Fibroblast of the aortic adventitia (primary cell): ENCODE results near the gene SCN8A. TPM values are rescaled to one million over a fixed set of nuclear protein-coding genes. Genes with fewer than 3 reads are reported as not detected.
A peak's percentile ranks its signal among the peaks of the same experiment; 100 is the strongest.

ENCODE experiments used
- DNase-seq: peaks from one replicate; pipeline ENCODE4 v3.0.0-alpha.2; 2010; ENCODE audit warnings: low read depth
- H3K4me3 ChIP-seq: 2 replicates; pipeline ENCODE4 v1.5.1; 2011; ENCODE audit warnings: low read depth, mild to moderate bottlenecking, control low read depth, low read length, moderate library complexity
- total RNA-seq: library from RNA; depleted of rRNA; stranded (reverse); fragments of >200 nt; gene quantifications from 2 replicates; pipeline ENCODE4 v1.2.3, GENCODE V29; 2012; ENCODE audit warnings: low replicate concordance
- TF ChIP-seq, protein P1 (sequence below): IDR thresholded peaks from 2 replicates; pipeline ENCODE4 v1.5.1; 2011; ENCODE audit warnings: mild to moderate bottlenecking, low read length, control low read depth, inconsistent platforms; ENCODE audit not compliant: insufficient read depth

The SCN8A gene
- total RNA-seq, 1 donor, result 7.9 TPM

DNA sequence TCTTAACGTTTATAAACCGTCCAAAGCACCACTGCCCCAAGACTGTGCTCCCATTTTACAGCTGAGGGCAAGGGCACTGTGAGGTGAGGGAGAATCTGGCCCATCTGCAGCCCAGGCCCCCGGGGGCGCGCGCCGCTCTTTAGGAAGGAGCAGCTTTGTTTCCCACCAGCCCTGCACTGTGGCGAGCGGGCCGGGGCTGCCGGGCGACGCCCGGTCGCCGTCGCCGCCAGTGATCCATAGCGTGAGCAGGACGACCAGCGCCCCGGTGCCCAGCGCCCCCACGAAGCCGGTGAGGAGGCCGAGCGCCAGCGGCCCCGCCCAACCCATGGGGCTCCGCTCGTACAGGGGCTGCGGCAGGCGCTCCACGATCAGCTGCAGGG, 222.9 kb downstream of the SCN8A start:
- H3K4me3 ChIP-seq, result peak overlapping the region; percentile 46
- TF ChIP-seq, protein P1, sequence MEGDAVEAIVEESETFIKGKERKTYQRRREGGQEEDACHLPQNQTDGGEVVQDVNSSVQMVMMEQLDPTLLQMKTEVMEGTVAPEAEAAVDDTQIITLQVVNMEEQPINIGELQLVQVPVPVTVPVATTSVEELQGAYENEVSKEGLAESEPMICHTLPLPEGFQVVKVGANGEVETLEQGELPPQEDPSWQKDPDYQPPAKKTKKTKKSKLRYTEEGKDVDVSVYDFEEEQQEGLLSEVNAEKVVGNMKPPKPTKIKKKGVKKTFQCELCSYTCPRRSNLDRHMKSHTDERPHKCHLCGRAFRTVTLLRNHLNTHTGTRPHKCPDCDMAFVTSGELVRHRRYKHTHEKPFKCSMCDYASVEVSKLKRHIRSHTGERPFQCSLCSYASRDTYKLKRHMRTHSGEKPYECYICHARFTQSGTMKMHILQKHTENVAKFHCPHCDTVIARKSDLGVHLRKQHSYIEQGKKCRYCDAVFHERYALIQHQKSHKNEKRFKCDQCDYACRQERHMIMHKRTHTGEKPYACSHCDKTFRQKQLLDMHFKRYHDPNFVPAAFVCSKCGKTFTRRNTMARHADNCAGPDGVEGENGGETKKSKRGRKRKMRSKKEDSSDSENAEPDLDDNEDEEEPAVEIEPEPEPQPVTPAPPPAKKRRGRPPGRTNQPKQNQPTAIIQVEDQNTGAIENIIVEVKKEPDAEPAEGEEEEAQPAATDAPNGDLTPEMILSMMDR, result no peak
- DNase-seq, result no peak

DNA sequence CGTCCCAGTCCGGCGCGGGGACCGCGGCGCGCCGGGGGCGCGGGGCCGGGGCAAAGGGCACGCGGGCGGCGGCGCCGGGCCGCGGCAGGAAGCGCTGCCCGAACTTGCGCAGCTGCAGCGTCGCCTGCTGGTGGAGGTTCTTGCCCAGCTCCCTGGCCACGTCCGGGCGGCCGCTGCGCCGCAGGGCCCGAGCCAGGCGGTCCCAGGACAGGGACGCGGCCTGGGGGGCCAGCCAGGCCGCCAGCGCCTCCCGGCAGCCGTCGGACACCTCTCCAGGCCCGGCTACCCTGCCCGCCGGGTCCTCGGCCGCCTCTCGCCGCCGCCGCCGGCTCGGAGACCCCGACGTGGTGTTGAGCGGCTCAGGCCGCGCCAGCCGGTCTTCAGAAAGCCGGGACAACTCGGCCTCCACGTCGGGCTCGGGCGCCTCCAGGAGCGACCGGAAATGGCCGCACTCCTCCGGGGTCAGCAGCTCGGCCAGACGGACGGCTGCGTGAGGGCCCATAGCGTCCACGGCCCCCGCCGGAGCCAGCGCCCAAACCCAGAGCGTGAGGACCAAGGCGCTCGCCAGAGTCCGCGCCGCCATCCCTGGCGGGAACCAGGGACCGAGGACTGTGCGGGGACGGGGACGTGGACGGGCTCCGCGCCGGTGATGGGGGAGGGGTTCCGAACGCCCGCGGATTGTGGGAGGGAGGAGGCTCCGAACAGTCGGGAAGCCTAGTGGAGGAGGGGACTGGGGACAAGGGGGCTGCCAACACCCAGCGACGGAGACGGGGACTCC, 223.5 kb downstream of the SCN8A start:
- peak overlapping the region; percentile 51 for H3K4me3 ChIP-seq
- peak; percentile 67 for DNase-seq
- TF ChIP-seq, protein P1, result peak; percentile 66

DNA sequence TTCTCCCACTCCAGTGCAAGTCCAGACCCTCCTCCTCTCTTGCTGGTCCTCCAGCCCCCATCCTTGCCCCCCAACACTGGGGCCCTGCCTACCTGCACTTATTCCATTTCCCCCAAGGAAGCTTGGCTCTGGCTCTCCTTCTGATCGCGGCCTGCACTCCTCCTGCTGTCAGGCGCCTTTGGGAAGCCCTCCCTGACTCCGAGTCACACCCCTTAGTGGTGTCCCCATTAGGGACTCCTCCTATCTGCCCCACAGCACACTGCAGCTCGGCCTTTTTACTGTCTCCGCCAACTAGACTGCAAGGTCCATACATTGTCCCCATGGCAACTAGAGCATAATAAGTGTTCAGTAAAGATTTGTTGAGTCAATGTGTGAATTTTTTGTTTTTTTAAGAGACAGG, 224.5 kb downstream of the SCN8A start:
- TF ChIP-seq, protein P1, result no peak
- H3K4me3 ChIP-seq, result no peak overlapping the region
- no peak for DNase-seq

DNA sequence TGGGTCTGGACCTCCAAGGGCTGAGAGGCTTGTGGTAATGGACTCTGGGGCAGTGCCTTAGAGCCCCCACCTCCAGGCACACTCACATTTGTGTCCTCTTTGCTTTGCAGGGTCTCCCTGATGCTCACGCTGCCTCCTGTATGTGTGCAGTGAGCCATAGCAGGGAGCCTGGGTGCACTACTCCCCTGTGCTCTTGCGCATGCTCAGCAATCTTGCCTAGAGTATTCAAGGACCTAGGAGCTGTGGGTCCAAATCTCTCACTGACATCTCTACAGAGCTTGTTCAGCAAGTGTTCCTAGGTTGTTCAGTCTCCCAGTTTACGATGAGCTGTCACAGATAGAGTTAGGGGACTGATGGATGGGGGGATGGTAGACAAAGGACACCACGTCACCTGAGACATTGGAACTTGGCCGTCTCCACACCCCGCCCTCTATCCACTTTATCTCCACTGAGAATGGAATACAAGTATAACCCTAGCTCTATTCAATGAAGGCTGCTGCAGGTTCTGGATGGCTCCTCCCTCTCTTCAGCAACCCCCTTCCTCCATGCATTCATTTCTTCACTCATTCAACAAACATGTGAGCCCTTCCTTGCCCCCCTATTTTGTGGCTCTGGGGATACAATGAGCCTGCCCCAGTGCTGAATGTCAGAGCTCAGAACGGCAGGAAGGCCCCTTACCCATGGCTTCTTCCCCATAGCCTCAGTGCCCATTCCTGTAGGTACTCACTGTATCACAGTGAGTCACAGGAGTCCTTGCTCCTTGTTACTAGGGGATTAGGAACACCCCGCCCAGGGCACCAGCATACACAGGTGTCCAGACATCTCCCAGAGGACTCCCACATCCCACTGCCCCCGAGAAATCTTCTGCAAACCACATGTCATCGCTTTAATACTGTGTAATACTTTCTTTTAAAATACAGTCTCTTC, 226.3 kb downstream of the SCN8A start:
- no peak overlapping the region for H3K4me3 ChIP-seq
- TF ChIP-seq, protein P1, result no peak
- no peak for DNase-seq

DNA sequence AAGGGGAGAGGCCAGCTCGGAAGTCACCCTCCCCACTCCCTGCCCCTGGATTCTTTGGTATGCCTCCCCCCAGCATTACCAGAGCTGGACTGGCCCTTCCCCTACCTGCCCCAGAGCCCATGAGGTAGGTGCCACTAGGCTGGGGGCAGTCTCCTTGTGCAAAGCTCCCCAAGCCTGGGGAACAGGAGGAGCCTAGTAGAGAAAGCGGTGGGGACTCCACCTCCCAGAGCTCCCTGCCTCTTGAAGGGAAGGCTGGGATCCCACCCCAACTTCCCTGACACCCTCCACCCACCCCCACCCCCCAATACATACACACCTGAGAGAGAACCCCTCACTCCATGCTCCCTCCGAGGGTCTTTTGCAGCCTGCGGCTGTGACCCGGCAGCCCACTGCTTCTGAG, 227.1 kb downstream of the SCN8A start:
- TF ChIP-seq, protein P1, result no peak
- H3K4me3 ChIP-seq, result no peak overlapping the region
- DNase-seq, result no peak

DNA sequence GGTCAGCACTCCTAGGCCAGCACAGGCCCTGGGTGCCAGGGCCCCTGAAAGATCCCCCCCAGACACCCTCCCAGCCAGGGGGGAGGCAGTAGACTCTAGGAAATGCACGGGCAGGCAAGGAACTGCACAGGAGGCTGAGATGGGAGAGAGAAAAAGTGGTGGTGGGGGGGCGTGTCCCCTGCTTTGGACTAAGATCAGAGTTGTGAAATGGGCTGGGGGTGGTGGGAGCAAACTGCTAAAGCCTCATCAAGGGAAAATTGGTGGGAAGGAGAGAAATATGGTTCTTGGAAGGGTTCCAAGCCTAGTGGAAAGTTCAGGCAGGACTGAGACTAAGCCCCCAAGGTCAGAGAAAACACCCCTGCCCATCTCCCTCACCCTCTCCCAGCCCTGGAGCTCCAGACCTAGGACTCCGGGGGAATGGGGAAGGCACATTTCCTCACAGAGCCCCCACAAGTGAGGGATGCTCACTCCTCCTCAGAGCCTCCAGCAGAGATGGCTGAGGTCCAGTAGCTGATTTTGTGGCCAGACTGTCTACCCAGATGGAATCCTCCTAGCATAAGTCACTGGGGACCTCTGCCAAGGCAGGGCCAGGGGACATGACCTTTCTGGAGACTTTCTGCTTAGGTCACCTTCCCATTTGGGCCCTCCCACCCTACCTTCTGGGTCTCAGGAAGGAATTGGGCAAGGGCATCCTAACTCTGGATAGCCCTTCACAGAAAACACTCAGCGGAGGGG, 227.7 kb downstream of the SCN8A start:
- TF ChIP-seq, protein P1, result no peak
- DNase-seq, result peak; percentile 70
- H3K4me3 ChIP-seq, result no peak overlapping the region
